ENCODE results near the gene KCND3. TPM values are rescaled to one million over a fixed set of nuclear protein-coding genes. Genes with fewer than 3 reads are reported as not detected.
A peak's percentile ranks its signal among the peaks of the same experiment; 100 is the strongest.

The KCND3 gene
- not detected in 2 replicates for total RNA-seq (2014; rRNA removed; shearing (Covaris generic))

GRCh38 chr1:111989531-111990025, at the start of gene KCND3:
KCND3 (minus strand) TSS chr1:111989668.
- peak; percentile 7 for DNase-seq (ENCODE audit: low read depth)

DNA sequence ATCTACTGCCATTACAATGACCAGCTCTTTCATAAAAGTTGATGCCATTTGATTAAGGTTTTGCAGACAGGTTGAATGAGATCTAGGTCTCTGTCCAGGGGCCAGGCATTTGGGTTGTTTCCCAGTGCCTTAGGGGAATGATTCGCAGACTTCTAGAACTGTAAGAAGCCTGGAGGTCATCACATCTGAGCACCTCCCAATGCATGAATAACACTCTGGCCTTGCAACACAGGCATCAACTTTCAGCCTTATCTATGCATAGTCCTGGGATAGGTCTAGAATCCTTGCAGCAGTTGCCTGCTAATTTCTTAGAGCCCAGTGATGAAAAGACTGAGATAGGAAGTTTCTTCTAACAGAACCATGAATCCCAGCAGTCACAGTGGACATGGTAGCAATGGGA, 44.8 kb upstream of the KCND3 start:
- DNase-seq (ENCODE audit: low read depth): no peak

- DNase-seq (ENCODE audit: low read depth): no peak
Measured at GRCh38 chr1:112033439-112034120, 44.1 kb upstream of the KCND3 start.

GRCh38 chr1:112030157-112030556, 40.7 kb upstream of the KCND3 start:
- no peak for DNase-seq (ENCODE audit: low read depth)

GRCh38 chr1:112027696-112028095, 38.2 kb upstream of the KCND3 start:
- no peak for DNase-seq (ENCODE audit: low read depth)

GRCh38 chr1:112026501-112026900, 37.0 kb upstream of the KCND3 start:
- DNase-seq (ENCODE audit: low read depth): no peak

- DNase-seq (ENCODE audit: low read depth): peak; percentile 30
Measured at GRCh38 chr1:112026016-112026415, 36.5 kb upstream of the KCND3 start.

DNA sequence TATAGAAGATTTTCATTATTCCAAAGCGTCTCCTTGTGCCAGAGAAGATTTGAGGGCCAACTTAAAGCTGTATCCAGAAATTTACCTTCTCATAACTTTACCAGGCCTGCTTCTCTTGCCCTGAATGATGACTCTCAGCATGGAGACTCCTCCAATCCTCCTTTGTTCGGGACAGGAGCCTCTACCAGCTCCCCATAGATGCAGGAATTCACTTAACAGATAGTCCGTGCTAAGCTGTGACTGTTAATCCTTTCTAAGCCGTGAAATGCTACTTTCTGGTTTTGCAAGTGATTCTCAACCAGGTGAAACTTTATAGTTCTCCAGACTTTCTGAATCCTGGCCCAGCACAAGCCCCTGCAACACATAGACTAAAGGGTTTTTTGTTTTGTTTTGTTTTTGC, 31.8 kb upstream of the KCND3 start:
- no peak for DNase-seq (ENCODE audit: low read depth)

DNA sequence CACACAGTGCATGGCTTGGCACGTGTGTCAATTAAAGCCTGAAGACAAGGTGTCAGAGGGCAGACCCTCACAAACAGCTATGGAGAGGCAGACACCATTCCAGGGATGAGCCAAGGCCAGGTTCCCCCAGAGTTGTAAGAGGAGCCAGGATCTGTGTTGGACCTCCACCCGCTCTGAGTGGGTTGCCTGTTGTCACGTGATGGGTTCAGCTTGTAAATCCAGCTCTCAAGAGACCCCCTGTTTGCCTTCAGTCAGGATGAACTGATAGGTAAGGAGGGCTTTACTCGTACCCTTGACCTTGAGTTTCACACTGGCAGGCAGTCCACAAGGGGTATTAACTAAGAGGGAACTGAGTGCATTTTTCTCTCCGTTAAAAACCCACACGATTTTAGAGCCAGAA, 27.7 kb upstream of the KCND3 start:
- no peak for DNase-seq (ENCODE audit: low read depth)

GRCh38 chr1:112012823-112013222, 23.4 kb upstream of the KCND3 start:
- no peak for DNase-seq (ENCODE audit: low read depth)

DNA sequence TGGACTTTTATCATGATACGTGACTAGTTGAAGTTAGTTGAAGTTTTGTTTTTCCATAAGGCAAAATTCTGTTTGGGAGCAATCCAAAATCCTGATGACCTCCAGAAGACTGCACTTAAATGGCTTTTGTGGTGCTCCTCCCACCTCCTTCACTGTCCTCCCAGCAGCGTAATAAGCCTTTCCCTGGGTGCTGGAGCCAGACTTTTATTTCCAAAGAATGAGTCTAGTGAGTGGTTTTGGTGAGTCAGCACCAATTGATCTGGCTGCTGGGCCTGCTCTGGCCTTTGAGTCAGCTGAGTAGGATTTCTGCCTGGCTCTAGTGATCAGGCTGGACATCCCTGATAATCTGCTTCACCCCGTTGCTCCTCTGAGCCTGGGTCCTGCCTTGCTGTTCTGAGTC, 21.7 kb upstream of the KCND3 start:
- DNase-seq (ENCODE audit: low read depth): peak; percentile 59

- DNase-seq (ENCODE audit: low read depth): no peak
Measured at GRCh38 chr1:112007169-112007568, 17.7 kb upstream of the KCND3 start.

- DNase-seq (ENCODE audit: low read depth): no peak
Measured at GRCh38 chr1:112006416-112007025, 17.1 kb upstream of the KCND3 start.

- no peak for DNase-seq (ENCODE audit: low read depth)
Measured at GRCh38 chr1:112004076-112004475, 14.6 kb upstream of the KCND3 start.

GRCh38 chr1:112002514-112002913, 13.0 kb upstream of the KCND3 start:
- no peak for DNase-seq (ENCODE audit: low read depth)

DNA sequence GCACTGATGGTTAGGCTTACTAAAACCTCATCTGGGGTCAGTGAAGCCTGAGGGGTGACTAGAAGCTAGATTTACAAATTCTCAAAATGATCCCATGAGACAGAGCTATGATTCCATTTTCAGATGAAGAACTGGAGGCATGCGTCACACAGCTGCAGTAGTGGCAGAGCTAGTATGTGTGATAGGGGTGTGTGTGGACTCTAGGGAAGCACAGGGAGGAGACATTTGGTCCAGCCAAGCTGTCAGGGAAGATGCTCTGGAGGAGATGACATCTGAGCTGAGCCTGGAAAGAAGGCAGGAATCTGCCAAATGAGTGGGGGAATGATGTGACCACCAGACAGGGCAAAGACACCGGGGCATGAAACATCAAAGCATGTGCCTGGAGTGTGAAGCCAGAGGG, 12.0 kb upstream of the KCND3 start:
- DNase-seq (ENCODE audit: low read depth): no peak

GRCh38 chr1:112000048-112000447, 10.6 kb upstream of the KCND3 start:
- no peak for DNase-seq (ENCODE audit: low read depth)

DNA sequence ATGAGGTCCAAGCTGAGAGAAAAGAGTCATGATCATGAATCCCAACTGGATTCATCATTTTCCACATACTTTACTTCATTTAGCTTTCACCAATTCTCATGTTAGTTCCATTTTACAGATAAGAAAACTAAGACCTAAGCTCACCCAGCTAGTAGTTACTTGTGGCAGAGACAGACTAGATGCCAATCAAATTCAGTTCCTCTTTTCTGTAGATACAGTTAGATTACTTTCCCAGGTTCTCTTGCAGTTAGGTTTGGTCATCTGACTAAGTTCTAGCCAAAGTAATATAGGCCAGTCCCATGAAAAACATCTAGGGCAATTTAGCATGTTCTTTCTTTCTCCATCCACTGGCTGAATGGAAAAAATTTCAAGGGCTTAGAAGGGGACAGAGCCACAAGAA, 8.9 kb upstream of the KCND3 start:
- no peak for DNase-seq (ENCODE audit: low read depth)

DNA sequence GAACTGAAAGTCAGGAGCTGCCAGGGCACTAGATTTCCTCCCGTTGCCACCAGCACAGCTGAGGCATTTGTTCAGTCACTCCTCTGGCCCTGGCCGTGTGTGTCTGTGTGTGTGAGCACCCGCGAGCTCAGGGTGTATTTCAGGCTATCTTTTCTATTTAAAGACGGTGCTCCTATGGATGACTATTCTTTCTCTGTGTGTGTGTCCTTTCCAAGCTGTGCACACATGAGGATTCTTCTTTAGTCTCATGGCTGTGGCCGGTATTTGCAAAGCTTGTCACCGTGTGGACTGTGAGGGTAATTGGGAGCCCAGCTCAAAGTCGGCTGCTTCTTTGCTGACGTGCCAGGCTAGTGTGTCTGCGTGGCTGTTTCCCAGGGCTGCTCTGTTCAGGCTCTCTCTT, 3.0 kb upstream of the KCND3 start:
- no peak for DNase-seq (ENCODE audit: low read depth)

DNA sequence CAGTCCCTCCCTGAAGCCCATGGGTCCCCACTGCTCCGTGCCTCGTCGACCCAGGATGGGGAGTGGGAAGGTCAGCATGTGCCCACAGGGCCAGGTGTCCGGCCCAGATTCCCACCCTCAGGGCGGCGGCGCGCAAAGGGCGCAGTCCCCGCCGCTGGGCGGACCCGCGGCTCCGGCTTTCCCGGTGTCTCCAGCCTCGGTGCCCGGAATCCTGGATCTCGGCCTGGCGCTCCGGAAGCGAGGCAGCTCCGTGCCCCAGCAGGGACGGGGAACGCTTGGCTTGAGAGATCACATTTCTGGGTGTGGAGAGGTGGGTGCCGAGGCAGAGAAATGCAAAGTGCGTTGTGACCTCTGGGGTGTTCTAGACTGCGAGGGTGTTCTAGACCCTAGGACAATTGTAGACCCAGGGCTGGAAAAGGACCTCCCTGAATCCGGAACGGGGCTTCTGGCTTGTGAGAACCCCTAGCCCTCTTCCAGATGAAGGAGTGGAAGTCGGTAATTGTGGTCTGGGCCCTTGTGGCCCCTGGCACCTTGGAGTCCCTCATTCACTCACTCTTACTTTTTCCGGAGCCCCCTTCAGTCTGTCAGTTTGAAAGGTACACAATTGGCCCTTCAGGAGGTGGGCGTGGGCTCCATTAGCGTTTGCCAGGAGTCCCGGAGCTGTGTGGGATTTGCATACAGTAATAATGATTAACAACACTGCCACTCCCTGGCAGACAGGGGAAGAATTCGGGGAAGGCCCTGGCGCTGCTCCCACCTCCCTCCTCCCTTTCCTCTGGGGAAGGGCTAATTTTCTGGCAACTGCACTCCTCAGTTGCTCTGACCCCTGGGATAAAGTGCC, 1.6 kb upstream of the KCND3 start:
- peak; percentile 24 for DNase-seq (ENCODE audit: low read depth)

- DNase-seq (ENCODE audit: low read depth): no peak
Measured at GRCh38 chr1:111990026-111990877, 784 bp upstream of the KCND3 start.

Data from RPMI7951 (cell line).